ENCODE results near the gene APOC3.

The APOC3 gene

GRCh38 chr11:116857936-116858335 lies 28.2 kb downstream of the APOC3 start:
- no peak overlapping the region for H3K27ac ChIP-seq (ENCODE audit: poor library complexity, severe bottlenecking)
- H3K9me3 ChIP-seq (ENCODE audit: severe bottlenecking): no peaks in the 10 kb centered on the region
- H3K36me3 ChIP-seq (ENCODE audit: low read depth): peaks cover 20% of the 10 kb centered on the region
- no peak for TF ChIP-seq CTCF (IDR thresholded peaks at IDR 0.05; ENCODE audit: poor library complexity, severe bottlenecking)
- no peak overlapping the region for H3K4me3 ChIP-seq (ENCODE audit: severe bottlenecking)
- DNase-seq (ENCODE audit: low spot score) (no peak), ATAC-seq (ENCODE audit: low read depth) (no peak)
- H3K4me1 ChIP-seq (ENCODE audit: insufficient read depth, poor library complexity, severe bottlenecking): peaks cover 22% of the 10 kb centered on the region
- H3K27me3 ChIP-seq (ENCODE audit: insufficient read depth, poor library complexity, severe bottlenecking): no peaks in the 10 kb centered on the region

GRCh38 chr11:116859175-116859574 lies 29.5 kb downstream of the APOC3 start:
- Histone ChIP-seq H3K4me1 (ENCODE audit: insufficient read depth, poor library complexity, severe bottlenecking) (peaks cover 10% of the 10 kb centered on the region), H3K9me3 (ENCODE audit: severe bottlenecking) (no peaks in the 10 kb centered on the region), H3K4me3 (ENCODE audit: severe bottlenecking) (no peak overlapping the region), H3K27me3 (ENCODE audit: insufficient read depth, poor library complexity, severe bottlenecking) (no peaks in the 10 kb centered on the region), H3K36me3 (ENCODE audit: low read depth) (peaks cover 20% of the 10 kb centered on the region), H3K27ac (ENCODE audit: poor library complexity, severe bottlenecking) (no peak overlapping the region)
- DNase-seq (ENCODE audit: low spot score) (no peak), ATAC-seq (ENCODE audit: low read depth) (no peak)
- no peak for TF ChIP-seq CTCF (IDR thresholded peaks at IDR 0.05; ENCODE audit: poor library complexity, severe bottlenecking)

GRCh38 chr11:116860303-116860702 lies 30.6 kb downstream of the APOC3 start:
- Histone ChIP-seq H3K27ac (ENCODE audit: poor library complexity, severe bottlenecking) (no peak overlapping the region), H3K27me3 (ENCODE audit: insufficient read depth, poor library complexity, severe bottlenecking) (no peaks in the 10 kb centered on the region), H3K36me3 (ENCODE audit: low read depth) (peaks cover 20% of the 10 kb centered on the region), H3K9me3 (ENCODE audit: severe bottlenecking) (no peaks in the 10 kb centered on the region), H3K4me1 (ENCODE audit: insufficient read depth, poor library complexity, severe bottlenecking) (peaks cover 7% of the 10 kb centered on the region), H3K4me3 (ENCODE audit: severe bottlenecking) (no peak overlapping the region)
- no peak for DNase-seq (ENCODE audit: low spot score)
- no peak for TF ChIP-seq CTCF (IDR thresholded peaks at IDR 0.05; ENCODE audit: poor library complexity, severe bottlenecking)
- no peak for ATAC-seq (ENCODE audit: low read depth)

- H3K4me1 ChIP-seq (ENCODE audit: insufficient read depth, poor library complexity, severe bottlenecking): peaks cover 7% of the 10 kb centered on the region
- peak overlapping the region; percentile 54 for H3K27ac ChIP-seq (ENCODE audit: poor library complexity, severe bottlenecking)
- H3K36me3 ChIP-seq (ENCODE audit: low read depth): peaks cover 20% of the 10 kb centered on the region
- ATAC-seq (ENCODE audit: low read depth) (peak; percentile 73; the same call in 2 of the 3 replicates), DNase-seq (ENCODE audit: low spot score) (no peak)
- no peaks in the 10 kb centered on the region for H3K27me3 ChIP-seq (ENCODE audit: insufficient read depth, poor library complexity, severe bottlenecking)
- TF ChIP-seq CTCF (IDR thresholded peaks at IDR 0.05; ENCODE audit: poor library complexity, severe bottlenecking): no peak
- H3K9me3 ChIP-seq (ENCODE audit: severe bottlenecking): no peaks in the 10 kb centered on the region
- no peak overlapping the region for H3K4me3 ChIP-seq (ENCODE audit: severe bottlenecking)
These were observed 31.8 kb downstream of the APOC3 start for GRCh38 chr11:116861539-116861938.

GRCh38 chr11:116862185-116862584 lies 32.5 kb downstream of the APOC3 start:
- no peak for TF ChIP-seq CTCF (IDR thresholded peaks at IDR 0.05; ENCODE audit: poor library complexity, severe bottlenecking)
- peak overlapping the region; percentile 54 for H3K27ac ChIP-seq (ENCODE audit: poor library complexity, severe bottlenecking)
- H3K36me3 ChIP-seq (ENCODE audit: low read depth): peaks cover 26% of the 10 kb centered on the region
- no peaks in the 10 kb centered on the region for H3K9me3 ChIP-seq (ENCODE audit: severe bottlenecking)
- ATAC-seq (ENCODE audit: low read depth) (no peak), DNase-seq (ENCODE audit: low spot score) (no peak)
- H3K4me3 ChIP-seq (ENCODE audit: severe bottlenecking): no peak overlapping the region
- no peaks in the 10 kb centered on the region for H3K27me3 ChIP-seq (ENCODE audit: insufficient read depth, poor library complexity, severe bottlenecking)
- peaks cover 7% of the 10 kb centered on the region for H3K4me1 ChIP-seq (ENCODE audit: insufficient read depth, poor library complexity, severe bottlenecking)

All from RWPE2 (cell line).